Prostate gland (tissue), 2 donors: ENCODE measurements around the gene KLK12.

ENCODE experiments used
- POLR2AphosphoS5 ChIP-seq: sonication (generic); formaldehyde crosslinking; IDR thresholded peaks from one replicate; pipeline ENCODE4 v1.6.1; 2017; ENCODE audit warnings: antibody characterized with exemption
- TF ChIP-seq, protein P1 (sequence below), 4 experiments: fragments of 200-600 bp in 2 of 4; fragments of 450-650 bp in 2 of 4; sonication (generic) in 2 of 4; IDR thresholded peaks; 1 replicate in 3 of 4; 2 replicates in 1 of 4; pipeline ENCODE4 v1.5.1; 2016 to 2019; ENCODE audit warnings: antibody characterized with exemption in 4 of 4, mild to moderate bottlenecking in 2 of 4, moderate library complexity in 2 of 4

DNA sequence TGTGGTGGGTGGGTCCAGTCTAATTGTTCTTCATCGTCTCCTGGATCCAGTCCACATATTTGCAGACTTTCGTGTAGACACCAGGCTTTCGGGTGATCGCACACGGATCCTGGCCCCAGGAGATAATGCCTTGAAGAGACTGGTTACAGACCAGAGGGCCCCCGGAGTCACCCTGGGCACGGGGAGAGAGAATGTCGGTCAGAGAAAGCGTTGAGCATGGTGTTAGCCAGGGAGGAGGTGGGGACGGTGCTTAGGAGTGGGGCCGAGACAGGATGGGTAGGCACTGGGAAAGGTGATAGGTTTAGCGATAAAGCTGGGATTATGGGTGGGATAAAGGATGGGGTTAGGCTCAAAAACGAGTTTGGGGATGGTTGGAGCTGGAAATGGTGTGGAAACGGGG, 12.3 kb downstream of the KLK12 start:
- TF ChIP-seq, protein P1, sequence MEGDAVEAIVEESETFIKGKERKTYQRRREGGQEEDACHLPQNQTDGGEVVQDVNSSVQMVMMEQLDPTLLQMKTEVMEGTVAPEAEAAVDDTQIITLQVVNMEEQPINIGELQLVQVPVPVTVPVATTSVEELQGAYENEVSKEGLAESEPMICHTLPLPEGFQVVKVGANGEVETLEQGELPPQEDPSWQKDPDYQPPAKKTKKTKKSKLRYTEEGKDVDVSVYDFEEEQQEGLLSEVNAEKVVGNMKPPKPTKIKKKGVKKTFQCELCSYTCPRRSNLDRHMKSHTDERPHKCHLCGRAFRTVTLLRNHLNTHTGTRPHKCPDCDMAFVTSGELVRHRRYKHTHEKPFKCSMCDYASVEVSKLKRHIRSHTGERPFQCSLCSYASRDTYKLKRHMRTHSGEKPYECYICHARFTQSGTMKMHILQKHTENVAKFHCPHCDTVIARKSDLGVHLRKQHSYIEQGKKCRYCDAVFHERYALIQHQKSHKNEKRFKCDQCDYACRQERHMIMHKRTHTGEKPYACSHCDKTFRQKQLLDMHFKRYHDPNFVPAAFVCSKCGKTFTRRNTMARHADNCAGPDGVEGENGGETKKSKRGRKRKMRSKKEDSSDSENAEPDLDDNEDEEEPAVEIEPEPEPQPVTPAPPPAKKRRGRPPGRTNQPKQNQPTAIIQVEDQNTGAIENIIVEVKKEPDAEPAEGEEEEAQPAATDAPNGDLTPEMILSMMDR (IDR thresholded peaks at IDR 0.05) = no peak
- TF ChIP-seq POLR2AphosphoS5 = no peak
